PC-3 (cell line): ENCODE results near the gene EDAR. TPM values are rescaled to one million over a fixed set of nuclear protein-coding genes. Genes with fewer than 3 reads are reported as not detected.

Experiments used
- ATAC-seq: fragments of 200-7000 bp; cut with Tn5 transposase; 2 replicates; pipeline ENCODE4 v1.9.1; 2020; ENCODE audit warnings: mild to moderate bottlenecking, moderate library complexity
- BruUV-seq: library from RNA; stranded (reverse); fragments of 400-500 nt; replicated peaks from 2 replicates; lab custom pipeline; 2021; lab: Mats Ljungman, UMichigan
- CTCF ChIA-PET: fragments of 300-600 bp; sonication (Branson Sonifier 250); formaldehyde crosslinking; loops from one replicate; lab custom pipeline; 2022; ENCODE audit warnings: antibody characterized with exemption; lab: Charles Lee
- POLR2A ChIA-PET: fragments of 300-600 bp; sonication (Branson Sonifier 250); formaldehyde crosslinking; loops from one replicate; lab custom pipeline; 2022; ENCODE audit warnings: antibody characterized with exemption; ENCODE audit not compliant: unreplicated experiment; lab: Charles Lee
- DNase-seq: peaks from one replicate; pipeline ENCODE4 v3.0.0-alpha.2; 2015
- H2AFZ ChIP-seq: fragments of 300-600 bp; sonication (generic); 2 replicates; pipeline ENCODE4 v1.6.0; 2016; ENCODE audit warnings: antibody characterized with exemption, low read length
- H3F3A ChIP-seq: fragments of 300-600 bp; sonication (generic); one replicate; pipeline ENCODE4 v1.6.0; 2017; ENCODE audit warnings: antibody characterized with exemption, low read length, control low read depth, mild to moderate bottlenecking; ENCODE audit not compliant: unreplicated experiment
- H3K27ac ChIP-seq: fragments of 300-600 bp; sonication (generic); 2 replicates; pipeline ENCODE4 v1.5.1; 2016; ENCODE audit warnings: mild to moderate bottlenecking, low read length
- H3K27me3 ChIP-seq: fragments of 300-600 bp; sonication (generic); 2 replicates; pipeline ENCODE4 v1.6.1; 2016; ENCODE audit warnings: low read length, mixed read lengths
- H3K36me3 ChIP-seq: fragments of 300-600 bp; sonication (generic); 2 replicates; pipeline ENCODE4 v1.6.1; 2016; ENCODE audit warnings: low read depth, mixed run types, low read length, mixed read lengths
- H3K4me1 ChIP-seq: fragments of 300-600 bp; sonication (generic); 2 replicates; pipeline ENCODE4 v1.5.1; 2016; ENCODE audit warnings: low read length; ENCODE audit not compliant: insufficient read depth
- H3K4me2 ChIP-seq: fragments of 300-600 bp; sonication (generic); 2 replicates; pipeline ENCODE4 v1.6.0; 2016; ENCODE audit warnings: low read length
- H3K4me3 ChIP-seq: fragments of 300-600 bp; sonication (generic); 2 replicates; pipeline ENCODE4 v1.5.1; 2016; ENCODE audit warnings: mild to moderate bottlenecking, low read length, mixed read lengths
- H3K79me2 ChIP-seq: fragments of 300-600 bp; sonication (generic); 2 replicates; pipeline ENCODE4 v1.6.1; 2017; ENCODE audit warnings: low read length, mixed read lengths
- H3K9ac ChIP-seq: fragments of 300-600 bp; sonication (generic); 2 replicates; pipeline ENCODE4 v1.6.0; 2016; ENCODE audit warnings: mild to moderate bottlenecking, low read length
- H3K9me2 ChIP-seq: fragments of 300-600 bp; sonication (generic); replicated peaks from 2 replicates; pipeline ENCODE4 v1.6.1; 2016; ENCODE audit warnings: mixed run types, low read length, mixed read lengths
- H3K9me3 ChIP-seq: fragments of 300-600 bp; sonication (generic); 2 replicates; pipeline ENCODE4 v1.6.1; 2016; ENCODE audit warnings: low read length, mixed read lengths
- H4K20me1 ChIP-seq: fragments of 300-600 bp; sonication (generic); 2 replicates; pipeline ENCODE4 v1.6.1; 2016; ENCODE audit warnings: low read length, mixed read lengths
- CTCF ChIP-seq: fragments of 300-600 bp; sonication (generic); conservative IDR thresholded peaks from 2 replicates; pipeline ENCODE4 v1.5.1; 2017; ENCODE audit warnings: antibody characterized with exemption, low read depth, mild to moderate bottlenecking, low read length
- EZH2 ChIP-seq: fragments of 300-600 bp; sonication (generic); IDR thresholded peaks from one replicate; pipeline ENCODE4 v1.6.1; 2017; ENCODE audit warnings: antibody characterized with exemption, mild to moderate bottlenecking, low read length; ENCODE audit not compliant: unreplicated experiment
- EZH2phosphoT487 ChIP-seq: fragments of 300-600 bp; sonication (generic); IDR thresholded peaks from 2 replicates; pipeline ENCODE4 v1.6.1; 2018; ENCODE audit warnings: mild to moderate bottlenecking, antibody characterized with exemption, low read length, borderline replicate concordance
- intact Hi-C: fragments of 100-400 bp; cut with micrococcal nuclease; formaldehyde crosslinking; loops from 2 replicates; pipeline ENCODE4 v1.9.0; 2023
- total RNA-seq: library from RNA; depleted of rRNA; stranded (reverse); fragments of >200 nt; gene quantifications from 2 replicates; pipeline ENCODE4 v1.2.3, GENCODE V29; 2014

EDAR gene
- total RNA-seq, 1 experiment from 2014 or later: 0.04 TPM

- Histone ChIP-seq H3K9me2 (no peaks in the 10 kb centered on the region), H3K4me2 (no peak overlapping the region), H3K79me2 (no peaks in the 10 kb centered on the region), H3K27me3 (no peaks in the 10 kb centered on the region), H3K9ac (no peak overlapping the region), H3K27ac (no peak overlapping the region), H4K20me1 (no peaks in the 10 kb centered on the region), H3K4me1 (no peaks in the 10 kb centered on the region), H2AFZ (no peak overlapping the region), H3K9me3 (no peaks in the 10 kb centered on the region), H3F3A (no peaks in the 10 kb centered on the region), H3K4me3 (no peak overlapping the region), H3K36me3 (no peaks in the 10 kb centered on the region)
- ChIA-PET POLR2A (no interaction called here), CTCF (no interaction called here)
- DNase-seq (no peak), ATAC-seq (no peak)
- no TSS peak for BruUV-seq
- TF ChIP-seq CTCF: no peak
- no peak for TF ChIP-seq EZH2
- no peak for TF ChIP-seq EZH2phosphoT487
- intact Hi-C loops: no loop called here
Measured at GRCh38 chr2:109000738-109001137, 11.7 kb upstream of the EDAR start.

GRCh38 chr2:108998911-108999310, 9.9 kb upstream of the EDAR start:
- H3K4me1 ChIP-seq: no peaks in the 10 kb centered on the region
- no peak for ATAC-seq
- POLR2A ChIA-PET: no interaction called here

More at GRCh38 chr2:108998911-108999310, 9.9 kb upstream of the EDAR start:
- CTCF ChIA-PET: no interaction called here
- Histone ChIP-seq H2AFZ (no peak overlapping the region), H3K27ac (no peak overlapping the region), H3K4me3 (no peak overlapping the region), H3K36me3 (no peaks in the 10 kb centered on the region), H3K9me3 (no peaks in the 10 kb centered on the region), H3K9me2 (no peaks in the 10 kb centered on the region), H3F3A (no peaks in the 10 kb centered on the region), H3K27me3 (no peaks in the 10 kb centered on the region), H3K79me2 (no peaks in the 10 kb centered on the region), H3K4me2 (no peak overlapping the region), H3K9ac (no peak overlapping the region), H4K20me1 (no peaks in the 10 kb centered on the region)
- intact Hi-C loops: no loop called here
- DNase-seq: no peak
- no TSS peak for BruUV-seq
- no peak for TF ChIP-seq EZH2phosphoT487
- no peak for TF ChIP-seq CTCF
- TF ChIP-seq EZH2: no peak
